Smooth muscle cell (in vitro differentiated cells): ENCODE results near the gene TJP3. TPM values are rescaled to one million over a fixed set of nuclear protein-coding genes. Genes with fewer than 3 reads are reported as not detected.

Experiments used
- DNase-seq: peaks from one replicate; lab custom pipeline; 2025; ENCODE audit not compliant: unreplicated experiment; lab: John Stamatoyannopoulos, UW
- H2AFZ ChIP-seq: fragments of 200-600 bp; sonication (generic); 2 replicates; pipeline ENCODE4 v1.6.0; 2016; ENCODE audit warnings: antibody characterized with exemption, low read depth, mild to moderate bottlenecking
- H3F3A ChIP-seq: fragments of 200-600 bp; sonication (generic); 2 replicates; pipeline ENCODE4 v1.6.0; 2017; ENCODE audit warnings: antibody characterized with exemption, low read depth
- H3K27ac ChIP-seq: fragments of 200-600 bp; sonication (generic); 2 replicates; pipeline ENCODE4 v1.5.1; 2016; ENCODE audit warnings: low read depth, mild to moderate bottlenecking
- H3K27me3 ChIP-seq: fragments of 200-600 bp; sonication (generic); 2 replicates; pipeline ENCODE4 v1.6.1; 2016; ENCODE audit warnings: low read depth, mild to moderate bottlenecking
- H3K36me3 ChIP-seq: fragments of 200-600 bp; sonication (generic); 2 replicates; pipeline ENCODE4 v1.5.1; 2016; ENCODE audit warnings: low read depth
- H3K4me1 ChIP-seq: fragments of 200-600 bp; sonication (generic); 2 replicates; pipeline ENCODE4 v1.5.1; 2016; ENCODE audit warnings: low read depth
- H3K4me2 ChIP-seq: fragments of 200-600 bp; sonication (generic); 2 replicates; pipeline ENCODE4 v1.6.0; 2016; ENCODE audit warnings: mild to moderate bottlenecking
- H3K4me3 ChIP-seq: fragments of 200-600 bp; sonication (generic); 2 replicates; pipeline ENCODE4 v1.5.1; 2016; ENCODE audit warnings: mild to moderate bottlenecking
- H3K79me2 ChIP-seq: fragments of 200-600 bp; sonication (generic); 2 replicates; pipeline ENCODE4 v1.6.0; 2016; ENCODE audit warnings: low read depth, mild to moderate bottlenecking
- H3K9ac ChIP-seq: fragments of 200-600 bp; sonication (generic); 2 replicates; pipeline ENCODE4 v1.6.0; 2016; ENCODE audit warnings: low read depth
- H3K9me3 ChIP-seq: fragments of 200-600 bp; sonication (generic); replicated peaks from 2 replicates; pipeline ENCODE4 v1.5.1; 2016; ENCODE audit warnings: low read depth
- H4K20me1 ChIP-seq: fragments of 200-600 bp; sonication (generic); 2 replicates; pipeline ENCODE4 v1.6.0; 2016; ENCODE audit warnings: low read depth
- WGBS: methylation state at CpG from one replicate; pipeline ENCODE4 v1.1.7; 2016; ENCODE audit warnings: low lambda C conversion rate; 5-methylcytosine and 5-hydroxymethylcytosine counted together
- polyA plus RNA-seq: library from polyadenylated mRNA; unstranded; fragments of >200 nt; fragmentation: Nextera tagmentation; extraction: Ambion mirVana; gene quantifications from 2 replicates; pipeline ENCODE4 v1.2.1, GENCODE V29; 2016
- total RNA-seq: library from RNA; depleted of rRNA; stranded (reverse); fragments of >200 nt; gene quantifications from 2 replicates; pipeline ENCODE4 v1.2.3, GENCODE V29; 2014
- TF ChIP-seq, protein P1 (sequence below): fragments of 200-600 bp; sonication (generic); IDR thresholded peaks from 2 replicates; pipeline ENCODE4 v1.5.1; 2017; ENCODE audit warnings: borderline replicate concordance, mild to moderate bottlenecking, antibody characterized with exemption; ENCODE audit not compliant: insufficient read depth, poor library complexity, severe bottlenecking

Gene TJP3
- total and polyA plus RNA-seq, 2 experiments from 2014 or later, result 1.2 to 6.2 TPM

DNA sequence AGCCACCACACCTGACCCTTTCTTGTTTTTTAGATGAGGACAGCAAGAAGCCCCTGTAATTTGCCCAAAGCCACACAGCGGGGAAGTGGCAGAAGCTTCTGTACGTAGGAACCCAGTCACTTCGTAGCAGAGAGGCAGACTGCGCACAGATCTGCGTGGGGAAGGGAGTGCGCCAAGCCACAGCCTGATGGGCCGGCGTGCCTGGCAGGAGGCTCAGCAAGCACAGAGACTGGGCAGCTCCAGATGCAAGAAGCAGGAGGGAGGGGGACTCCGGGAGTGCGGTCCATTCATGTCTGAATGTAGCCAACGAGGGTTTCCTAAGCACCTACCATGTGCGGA lies 347 bp upstream of the TJP3 start:
- no peak overlapping the region for H3K4me2 ChIP-seq
- 93% methylated on average over 12 of the region's 12 CpGs for WGBS

GRCh38 chr19:3710265-3710812 lies 2.2 kb downstream of the TJP3 start:
- no peak overlapping the region for H3K4me3 ChIP-seq
- 65% methylated on average over 20 of the region's 20 CpGs for WGBS
- no peaks in the 10 kb centered on the region for H4K20me1 ChIP-seq
- DNase-seq, result no peak
- no peaks in the 10 kb centered on the region for H3K4me1 ChIP-seq
- no peaks in the 10 kb centered on the region for H3K27me3 ChIP-seq
- H3K9ac ChIP-seq, result no peak overlapping the region
- no peak overlapping the region for H2AFZ ChIP-seq
- H3F3A ChIP-seq, result no peaks in the 10 kb centered on the region
- no peaks in the 10 kb centered on the region for H3K79me2 ChIP-seq
- H3K36me3 ChIP-seq, result no peaks in the 10 kb centered on the region
- no peak overlapping the region for H3K27ac ChIP-seq
- TF ChIP-seq, protein P1, sequence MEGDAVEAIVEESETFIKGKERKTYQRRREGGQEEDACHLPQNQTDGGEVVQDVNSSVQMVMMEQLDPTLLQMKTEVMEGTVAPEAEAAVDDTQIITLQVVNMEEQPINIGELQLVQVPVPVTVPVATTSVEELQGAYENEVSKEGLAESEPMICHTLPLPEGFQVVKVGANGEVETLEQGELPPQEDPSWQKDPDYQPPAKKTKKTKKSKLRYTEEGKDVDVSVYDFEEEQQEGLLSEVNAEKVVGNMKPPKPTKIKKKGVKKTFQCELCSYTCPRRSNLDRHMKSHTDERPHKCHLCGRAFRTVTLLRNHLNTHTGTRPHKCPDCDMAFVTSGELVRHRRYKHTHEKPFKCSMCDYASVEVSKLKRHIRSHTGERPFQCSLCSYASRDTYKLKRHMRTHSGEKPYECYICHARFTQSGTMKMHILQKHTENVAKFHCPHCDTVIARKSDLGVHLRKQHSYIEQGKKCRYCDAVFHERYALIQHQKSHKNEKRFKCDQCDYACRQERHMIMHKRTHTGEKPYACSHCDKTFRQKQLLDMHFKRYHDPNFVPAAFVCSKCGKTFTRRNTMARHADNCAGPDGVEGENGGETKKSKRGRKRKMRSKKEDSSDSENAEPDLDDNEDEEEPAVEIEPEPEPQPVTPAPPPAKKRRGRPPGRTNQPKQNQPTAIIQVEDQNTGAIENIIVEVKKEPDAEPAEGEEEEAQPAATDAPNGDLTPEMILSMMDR, result no peak
- no peaks in the 10 kb centered on the region for H3K9me3 ChIP-seq
- H3K4me2 ChIP-seq, result no peak overlapping the region

More for the DNA sequence above, 347 bp upstream of the TJP3 start:
- Histone ChIP-seq H4K20me1 (no peaks in the 10 kb centered on the region), H3K4me1 (no peaks in the 10 kb centered on the region), H3K9ac (no peak overlapping the region), H3K9me3 (no peaks in the 10 kb centered on the region), H3K79me2 (no peaks in the 10 kb centered on the region), H3K27ac (no peak overlapping the region), H2AFZ (no peak overlapping the region), H3K27me3 (no peaks in the 10 kb centered on the region), H3K4me3 (no peak overlapping the region), H3F3A (no peaks in the 10 kb centered on the region), H3K36me3 (no peaks in the 10 kb centered on the region)
- no peak for DNase-seq
- TF ChIP-seq, protein P1, result no peak

DNA sequence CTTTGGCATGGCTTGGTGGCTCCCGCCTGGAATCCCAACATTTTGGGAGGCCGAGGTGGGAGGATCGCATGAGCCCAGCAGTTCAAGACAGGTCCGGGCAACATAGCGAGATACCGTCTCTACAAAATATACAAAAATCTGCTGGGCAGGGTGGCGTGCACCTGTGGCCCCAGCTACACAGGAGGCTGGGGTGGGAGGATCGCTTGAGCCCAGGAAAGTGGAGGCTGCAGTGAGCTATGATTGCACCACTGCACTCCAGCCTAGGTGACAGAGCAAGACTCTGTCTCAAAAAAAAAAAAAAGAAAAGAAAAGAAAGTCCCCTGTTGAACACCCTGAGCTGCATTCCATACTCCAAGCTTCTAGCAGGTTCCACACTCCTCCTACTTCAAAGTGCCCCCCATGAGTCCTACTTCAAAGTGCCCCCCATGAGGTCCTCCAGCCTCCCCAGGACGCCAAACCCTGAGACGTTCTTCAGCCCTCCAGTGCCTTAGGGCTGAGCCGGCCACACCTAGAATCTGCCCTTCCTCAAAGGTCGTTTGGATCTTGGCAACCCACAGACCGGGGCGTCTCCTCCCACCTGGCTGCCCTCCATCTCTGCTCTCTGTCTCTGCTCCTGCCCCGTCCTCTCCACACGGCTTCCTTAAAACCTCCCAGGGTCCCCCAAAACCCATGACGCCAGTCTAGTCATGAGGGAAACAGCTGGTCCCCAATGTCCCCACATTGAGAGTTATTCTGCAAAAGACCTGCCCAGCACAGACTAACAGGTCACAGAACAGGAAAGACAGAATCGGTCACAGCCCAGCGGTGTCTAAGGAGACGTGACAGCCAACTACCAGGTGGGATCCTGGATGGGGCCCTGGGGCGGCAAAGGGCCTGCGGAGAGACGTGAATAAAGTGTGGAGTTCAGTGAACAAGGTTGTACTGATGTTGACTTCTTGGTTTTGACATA lies 4.8 kb downstream of the TJP3 start:
- Histone ChIP-seq H3K9ac (no peak overlapping the region), H3F3A (no peaks in the 10 kb centered on the region), H3K4me3 (no peak overlapping the region), H3K27ac (no peak overlapping the region), H4K20me1 (no peaks in the 10 kb centered on the region), H3K4me2 (no peak overlapping the region), H3K27me3 (no peaks in the 10 kb centered on the region), H3K79me2 (no peaks in the 10 kb centered on the region), H3K9me3 (no peaks in the 10 kb centered on the region), H3K36me3 (no peaks in the 10 kb centered on the region), H3K4me1 (no peaks in the 10 kb centered on the region), H2AFZ (no peak overlapping the region)
- DNase-seq, result no peak
- WGBS, result 75% methylated on average over 22 of the region's 23 CpGs
- TF ChIP-seq, protein P1, result no peak
